ENCODE measurements around the gene ACACA. TPM values are rescaled to one million over a fixed set of nuclear protein-coding genes. Genes with fewer than 3 reads are reported as not detected.

Gene ACACA
- total and polyA plus RNA-seq, 9 of the 15 experiments (the other 6 are each of a cell fraction or from before 2014, with no cell fraction given), result 35.9 to 135 (median 88.4) TPM

DNA sequence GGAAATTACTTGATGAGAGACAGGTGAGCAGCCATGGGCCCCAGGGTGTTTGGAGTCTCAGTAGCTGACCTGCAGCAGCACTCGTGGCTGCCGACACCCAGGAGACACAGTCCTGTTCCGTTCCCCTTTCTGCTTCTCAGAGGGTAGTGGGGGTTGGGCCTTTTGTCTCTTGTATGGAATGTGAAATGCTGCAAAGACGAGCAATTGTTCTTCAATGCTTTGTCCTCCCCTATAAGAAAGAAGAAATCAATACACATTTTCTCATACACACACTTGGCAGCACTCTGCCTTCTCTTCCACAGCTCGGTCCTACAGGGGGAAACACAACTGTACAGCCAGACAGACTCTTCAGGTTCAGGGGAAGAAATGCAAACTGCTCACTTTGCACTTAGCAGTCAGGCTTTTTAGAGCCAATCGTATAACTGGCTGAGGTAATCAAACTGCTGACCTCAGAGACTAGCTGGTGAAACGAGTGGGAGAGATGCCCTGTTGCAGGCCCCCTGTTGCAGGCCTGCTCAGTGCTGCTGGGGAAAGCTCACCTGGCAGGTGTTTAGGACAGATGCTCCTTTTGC, 361.2 kb downstream of the ACACA start:
- Histone ChIP-seq H3K4me1 (replicated peaks in 1 of 2; ENCODE audit: control insufficient read depth in 2 of 2, insufficient read depth in 2 of 2, low read length in 2 of 2) (peaks cover 0 to 6% of the 10 kb centered on the region in 2 experiments; a peak in 1 of 5 replicates), H3K4me3 (no peak overlapping the region), H3K36me3 (ENCODE audit: control insufficient read depth, insufficient read depth, low read length) (peaks cover 32% of the 10 kb centered on the region; the same call in 2 of the 3 replicates), H3K9me1 (ENCODE audit: control insufficient read depth, insufficient read depth, low read length) (no peaks in the 10 kb centered on the region), H2AFZ (ENCODE audit: low read depth, low read length) (no peak overlapping the region), H3K27ac (ENCODE audit: extremely low read depth, low read depth, low read length) (no peak overlapping the region), H3K27me3 (ENCODE audit: control insufficient read depth in 2 of 2, insufficient read depth in 2 of 2, low read length in 2 of 2) (no peaks in the 10 kb centered on the region), H4K20me1 (replicated peaks; ENCODE audit: control insufficient read depth, insufficient read depth, low read length) (peaks cover 6% of the 10 kb centered on the region), H3K79me2 (ENCODE audit: control insufficient read depth, insufficient read depth, low read length) (no peaks in the 10 kb centered on the region), H3K9ac (ENCODE audit: insufficient read depth in 1 of 2, low read depth in 2 of 2, low read length in 2 of 2) (no peak overlapping the region), H3K9me3 (replicated peaks; ENCODE audit: control insufficient read depth, insufficient read depth, low read depth, low read length) (no peaks in the 10 kb centered on the region), H3K4me2 (ENCODE audit: insufficient read depth, low read length) (no peak overlapping the region)
- no TSS peak for BruUV-seq (replicated peaks)
- no peak for FAIRE-seq
- POLR2A ChIA-PET, result interaction anchor here (0.6 to 1.1 kb wide), 2 partner anchors 93 to 411 kb away, joined by 3 read pairs; no protein-coding TSS in a partner anchor
- DNase-seq (ENCODE audit: extremely low read depth in 1 of 4, low spot score in 3 of 4), result no peak
- intact Hi-C loops (cut with micrococcal nuclease), result loop anchor here (5.0 to 10.0 kb wide), 2 partner anchors 151 to 418 kb away; no protein-coding TSS in a partner anchor
- in situ Hi-C loops (cut with MboI), result no loop called here
- CTCF ChIA-PET (ENCODE audit: low intra/inter-chr PET ratio), result no interaction called here
- WGBS (ENCODE audit: insufficient coverage, low coverage, missing lambda C conversion rate), result 64% methylated on average over 7 of the region's 7 CpGs
- no peak for ATAC-seq
- TF ChIP-seq KHSRP (IDR thresholded peaks at IDR 0.05), result no peak
- TF ChIP-seq ZC3H11A (IDR thresholded peaks at IDR 0.05; ENCODE audit: low read depth, low read length), result no peak
- TF ChIP-seq TOE1 (IDR thresholded peaks at IDR 0.05; ENCODE audit: borderline replicate concordance), result no peak
- TF ChIP-seq TOE1 (CRISPR knock-in tag; IDR thresholded peaks at IDR 0.05; ENCODE audit: borderline replicate concordance, low read depth), result no peak
- no peak for TF ChIP-seq KLF16 (IDR thresholded peaks at IDR 0.05)
- TF ChIP-seq HINFP (tag; conservative IDR thresholded peaks at IDR 0.05; ENCODE audit: low read depth), result no peak
- no peak for TF ChIP-seq TRIM28 (IDR thresholded peaks at IDR 0.05)
- TF ChIP-seq, protein P1, sequence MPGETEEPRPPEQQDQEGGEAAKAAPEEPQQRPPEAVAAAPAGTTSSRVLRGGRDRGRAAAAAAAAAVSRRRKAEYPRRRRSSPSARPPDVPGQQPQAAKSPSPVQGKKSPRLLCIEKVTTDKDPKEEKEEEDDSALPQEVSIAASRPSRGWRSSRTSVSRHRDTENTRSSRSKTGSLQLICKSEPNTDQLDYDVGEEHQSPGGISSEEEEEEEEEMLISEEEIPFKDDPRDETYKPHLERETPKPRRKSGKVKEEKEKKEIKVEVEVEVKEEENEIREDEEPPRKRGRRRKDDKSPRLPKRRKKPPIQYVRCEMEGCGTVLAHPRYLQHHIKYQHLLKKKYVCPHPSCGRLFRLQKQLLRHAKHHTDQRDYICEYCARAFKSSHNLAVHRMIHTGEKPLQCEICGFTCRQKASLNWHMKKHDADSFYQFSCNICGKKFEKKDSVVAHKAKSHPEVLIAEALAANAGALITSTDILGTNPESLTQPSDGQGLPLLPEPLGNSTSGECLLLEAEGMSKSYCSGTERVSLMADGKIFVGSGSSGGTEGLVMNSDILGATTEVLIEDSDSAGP (CRISPR knock-in tag; IDR thresholded peaks at IDR 0.05), result no peak
- TF ChIP-seq ZBTB40 (IDR thresholded peaks at IDR 0.05), result no peak
- no peak for TF ChIP-seq ZBTB40 (CRISPR knock-in tag; IDR thresholded peaks at IDR 0.05)
- TF ChIP-seq PHB (CRISPR knock-in tag; IDR thresholded peaks at IDR 0.05), result no peak

Measured in K562 (cell line).